GM21619 (cell line): ENCODE results near the gene YPEL1.
"Not testable (repeated sequence)": the region's sequence is repeated elsewhere in the genome, so short reads cannot be mapped to it uniquely, and the experiment has no call there.

Experiments
- ATAC-seq: cut with Tn5 transposase; IDR thresholded peaks from one replicate; pipeline ENCODE4 v1.9.1; 2021; ENCODE audit not compliant: unreplicated experiment

YPEL1 gene

GRCh38 chr22:21754523-21754922, 18.9 kb upstream of the YPEL1 start:
- no peak for ATAC-seq

DNA sequence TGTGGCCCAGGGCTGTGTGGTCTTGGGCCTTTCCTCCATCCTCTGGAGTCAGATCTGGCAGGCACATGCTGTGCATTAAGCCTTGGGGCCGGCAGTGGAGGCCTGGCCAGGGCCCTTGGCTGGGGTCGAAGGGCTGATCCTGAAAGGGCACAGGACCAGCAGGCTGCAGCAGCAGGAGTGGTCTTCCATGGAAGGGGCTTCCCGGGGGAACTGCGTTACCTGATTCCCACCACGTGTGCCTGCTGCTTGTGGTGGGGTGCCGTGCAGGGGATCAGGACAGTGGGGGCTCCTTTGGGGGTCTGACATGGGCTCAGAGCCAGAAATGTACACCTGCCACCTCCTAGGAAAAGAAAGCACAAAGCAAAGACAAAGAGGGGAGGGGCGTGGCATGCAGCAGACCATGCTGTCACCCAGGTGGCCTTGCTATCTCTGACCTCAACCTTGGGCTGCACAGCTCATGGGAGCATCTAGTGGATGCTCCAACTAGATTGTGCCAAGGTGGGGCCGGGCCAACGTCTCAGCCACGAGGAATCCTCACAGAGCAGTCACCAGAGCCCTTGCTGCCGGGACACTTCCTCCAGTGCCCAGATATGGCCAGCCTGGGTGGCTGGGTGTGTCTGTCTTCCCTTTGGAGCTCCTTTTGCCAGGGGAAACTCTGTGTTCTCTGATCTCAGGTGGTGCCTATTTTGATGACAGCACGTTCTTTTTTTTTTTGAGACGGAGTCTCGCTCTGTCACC, 17.9 kb upstream of the YPEL1 start:
- no peak for ATAC-seq

DNA sequence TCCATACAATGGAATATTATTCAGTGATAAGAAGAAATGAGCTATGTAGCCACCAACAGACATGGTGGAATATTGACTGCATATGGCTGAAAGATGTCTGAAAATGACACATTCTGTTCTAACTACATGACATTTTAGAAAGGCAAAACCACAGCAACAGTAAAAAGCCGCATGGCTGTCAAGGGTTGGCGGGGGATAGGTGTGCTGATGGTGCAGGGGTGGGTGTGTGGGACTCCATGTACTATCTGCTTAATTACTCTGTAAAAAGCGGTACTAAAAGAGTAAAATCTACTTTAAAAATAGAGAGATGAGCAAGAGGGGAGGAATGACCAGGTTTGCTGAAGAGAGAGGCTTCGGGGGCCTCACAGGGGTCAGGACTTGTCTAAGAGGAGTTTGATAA, 16.7 kb upstream of the YPEL1 start:
- ATAC-seq = no peak

GRCh38 chr22:21745948-21746347, 10.4 kb upstream of the YPEL1 start:
- no peak for ATAC-seq

GRCh38 chr22:21744917-21745316, 9.3 kb upstream of the YPEL1 start:
- not testable (repeated sequence) for ATAC-seq

GRCh38 chr22:21741790-21742189, 6.2 kb upstream of the YPEL1 start:
- no peak for ATAC-seq

GRCh38 chr22:21741059-21741458, 5.5 kb upstream of the YPEL1 start:
- ATAC-seq = no peak

DNA sequence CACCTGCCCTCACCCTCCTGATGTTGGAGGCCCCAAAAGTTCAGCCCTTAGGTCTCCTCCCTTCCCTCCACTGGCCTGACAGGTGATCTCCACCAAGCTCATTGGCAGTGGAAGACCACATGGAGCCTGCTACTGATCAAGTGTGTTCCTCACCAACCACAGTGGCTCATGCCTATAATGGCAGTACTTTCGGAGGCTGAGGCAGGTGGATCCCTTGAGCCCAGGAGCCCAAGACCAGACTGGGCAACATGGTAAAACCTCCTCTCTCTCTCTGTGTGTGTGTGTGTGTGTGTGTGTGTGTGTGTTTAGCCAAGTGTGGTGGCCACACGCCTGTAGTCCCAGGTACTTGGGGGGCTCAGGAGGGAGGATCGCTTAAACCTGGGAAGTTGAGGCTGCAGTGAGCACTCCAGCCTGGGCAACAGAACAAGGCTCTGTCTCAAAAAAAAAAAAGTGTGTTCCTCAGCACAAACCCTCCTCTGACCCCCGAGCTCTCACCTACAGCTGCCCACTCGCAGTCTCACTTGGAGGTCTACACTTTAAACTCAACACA, 4.3 kb upstream of the YPEL1 start:
- ATAC-seq = no peak

DNA sequence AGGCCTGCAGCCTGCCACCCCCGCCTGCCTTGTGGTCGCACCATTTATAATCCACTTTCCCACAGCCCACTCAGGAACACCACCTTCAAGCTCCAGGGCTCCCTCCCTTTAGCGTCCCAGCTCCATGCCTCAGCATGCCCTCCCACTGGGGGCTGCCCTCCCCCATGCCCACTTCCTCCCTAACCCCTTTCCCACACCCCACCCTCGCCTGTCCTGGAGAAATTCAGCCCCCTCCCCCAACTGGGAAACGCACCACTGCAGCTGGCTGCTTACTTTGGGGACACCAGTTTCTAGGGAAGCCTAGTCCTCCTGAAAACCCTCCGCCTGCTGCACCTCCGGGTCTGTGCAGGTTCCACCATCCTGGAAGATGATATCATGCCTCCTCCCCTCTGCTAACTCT, 3.4 kb upstream of the YPEL1 start:
- ATAC-seq = no peak

- ATAC-seq = no peak
These were observed 2.5 kb upstream of the YPEL1 start for GRCh38 chr22:21738081-21738480.

- ATAC-seq = no peak
These were observed 1.4 kb upstream of the YPEL1 start for GRCh38 chr22:21736948-21737347.

DNA sequence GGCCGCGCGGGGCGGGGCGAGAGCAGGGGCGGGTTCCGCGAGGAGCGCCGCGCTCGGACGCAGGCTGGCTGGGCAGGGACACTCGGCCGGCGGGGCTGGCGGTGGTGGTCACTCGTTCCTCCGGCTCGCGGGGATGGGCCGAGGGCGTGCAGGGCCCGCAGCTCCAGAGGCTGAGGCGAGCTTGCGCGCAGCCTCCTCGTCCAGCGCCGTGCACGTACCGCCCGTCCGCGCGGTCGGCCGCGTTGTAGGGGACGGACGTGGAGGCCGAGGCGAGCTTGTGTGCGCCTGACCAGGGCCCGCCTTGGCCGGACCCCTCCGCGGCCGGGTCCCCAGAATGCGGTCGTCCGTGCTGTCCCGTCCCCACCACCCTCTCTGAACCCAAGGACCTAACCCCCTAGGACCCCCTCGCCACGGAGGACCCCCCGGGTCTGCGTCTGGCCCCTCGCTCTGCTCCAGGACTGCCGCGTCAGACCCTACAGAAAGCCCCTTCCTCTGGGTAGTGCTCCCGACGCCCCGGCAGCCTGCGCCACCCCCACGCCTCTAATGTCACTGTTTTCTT, 569 bp upstream of the YPEL1 start:
- no peak for ATAC-seq

DNA sequence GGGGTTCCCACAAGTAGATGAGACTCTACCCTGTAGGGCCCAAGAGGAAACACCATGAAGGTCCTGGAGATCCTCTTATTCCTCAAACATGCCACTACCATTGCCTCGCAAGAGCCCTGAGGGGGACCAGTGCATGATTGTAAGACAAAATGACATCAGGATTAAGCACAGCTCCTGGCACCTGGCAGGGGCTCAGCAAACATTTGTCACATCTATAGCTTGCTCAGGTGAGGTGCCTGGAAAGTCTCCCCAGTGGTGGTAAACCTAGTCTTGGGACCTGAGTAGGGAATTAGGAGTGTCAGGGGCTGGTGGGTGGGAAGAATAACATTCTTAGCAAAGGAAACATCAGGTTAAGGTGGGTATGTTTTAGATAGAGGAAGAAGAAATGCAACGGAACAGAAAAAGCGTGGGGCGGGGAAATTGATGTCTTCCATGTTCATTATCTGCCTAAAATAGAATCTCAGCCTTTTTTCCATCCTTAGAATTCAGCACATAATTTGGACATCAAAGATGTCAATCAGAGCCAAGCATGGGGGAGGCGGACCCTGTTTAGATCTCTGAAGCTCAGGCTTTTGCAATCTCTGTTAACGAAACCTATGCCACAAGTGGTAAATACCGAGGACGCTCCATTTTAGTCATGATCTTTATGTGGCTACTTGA, 924 bp downstream of the YPEL1 start:
- no peak for ATAC-seq

- ATAC-seq = no peak
These were observed 4.1 kb downstream of the YPEL1 start for GRCh38 chr22:21731503-21731902.

DNA sequence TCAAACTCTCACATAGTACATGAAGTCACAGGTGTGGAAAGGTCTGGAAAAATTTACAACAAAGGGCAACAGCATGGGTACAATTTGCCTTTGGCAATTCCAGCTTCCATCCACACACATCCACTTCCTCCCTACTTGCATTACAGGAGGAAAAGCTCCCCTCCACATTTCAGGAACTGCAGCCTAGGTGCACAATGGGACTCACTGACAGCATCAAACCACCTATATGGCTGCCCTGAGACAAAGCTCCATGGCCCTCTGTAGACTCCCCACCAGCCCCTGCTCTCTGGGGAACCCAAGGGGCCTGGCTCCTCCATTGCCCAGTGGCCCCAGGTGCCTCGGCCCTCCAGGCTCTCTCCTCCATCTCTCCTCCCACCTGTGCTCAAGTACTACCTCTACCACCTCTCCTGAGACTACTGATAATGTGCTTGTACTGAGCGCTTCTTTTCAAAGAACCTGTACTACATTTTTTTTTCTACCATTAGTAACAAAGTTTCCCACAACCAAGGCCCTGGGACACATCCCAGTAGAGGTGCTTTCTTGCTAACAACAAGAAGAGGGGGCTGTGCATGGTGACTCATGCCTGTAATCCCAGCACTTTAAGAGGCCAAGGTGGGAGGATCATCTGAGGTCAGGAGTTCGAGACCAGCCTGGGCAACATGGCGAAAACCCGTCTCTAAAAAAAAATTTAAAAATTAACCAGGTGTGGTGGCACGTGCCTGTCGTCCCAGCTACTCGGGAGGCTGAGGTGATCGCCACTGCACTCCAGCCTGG, 4.9 kb downstream of the YPEL1 start:
- ATAC-seq = no peak

DNA sequence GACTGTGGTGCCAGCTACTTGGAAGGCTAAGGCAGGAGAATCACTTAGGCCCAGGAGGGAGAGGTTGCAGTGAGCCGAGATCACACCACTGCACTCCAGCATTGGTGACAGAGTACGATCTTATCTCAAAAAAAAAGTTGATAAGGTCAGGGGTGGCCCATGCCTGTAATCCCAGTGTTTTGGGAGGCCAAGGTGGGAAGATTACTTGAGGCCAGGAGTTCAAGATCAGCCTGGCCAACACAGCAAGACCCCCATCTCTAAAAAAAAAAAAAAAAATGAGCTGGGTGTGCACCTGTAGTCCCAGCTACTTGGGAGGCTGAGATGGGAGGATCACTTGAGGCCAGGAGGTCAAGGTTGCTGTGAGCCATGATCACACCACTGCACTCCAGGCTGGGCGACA, 6.4 kb downstream of the YPEL1 start:
- not testable (repeated sequence) for ATAC-seq

- ATAC-seq = no peak
These were observed 7.3 kb downstream of the YPEL1 start for GRCh38 chr22:21728270-21728669.

GRCh38 chr22:21727768-21728167, 7.8 kb downstream of the YPEL1 start:
- ATAC-seq = no peak

- no peak for ATAC-seq
These were observed 8.4 kb downstream of the YPEL1 start for GRCh38 chr22:21727159-21727558.

GRCh38 chr22:21726650-21727049, 8.9 kb downstream of the YPEL1 start:
- ATAC-seq = no peak

DNA sequence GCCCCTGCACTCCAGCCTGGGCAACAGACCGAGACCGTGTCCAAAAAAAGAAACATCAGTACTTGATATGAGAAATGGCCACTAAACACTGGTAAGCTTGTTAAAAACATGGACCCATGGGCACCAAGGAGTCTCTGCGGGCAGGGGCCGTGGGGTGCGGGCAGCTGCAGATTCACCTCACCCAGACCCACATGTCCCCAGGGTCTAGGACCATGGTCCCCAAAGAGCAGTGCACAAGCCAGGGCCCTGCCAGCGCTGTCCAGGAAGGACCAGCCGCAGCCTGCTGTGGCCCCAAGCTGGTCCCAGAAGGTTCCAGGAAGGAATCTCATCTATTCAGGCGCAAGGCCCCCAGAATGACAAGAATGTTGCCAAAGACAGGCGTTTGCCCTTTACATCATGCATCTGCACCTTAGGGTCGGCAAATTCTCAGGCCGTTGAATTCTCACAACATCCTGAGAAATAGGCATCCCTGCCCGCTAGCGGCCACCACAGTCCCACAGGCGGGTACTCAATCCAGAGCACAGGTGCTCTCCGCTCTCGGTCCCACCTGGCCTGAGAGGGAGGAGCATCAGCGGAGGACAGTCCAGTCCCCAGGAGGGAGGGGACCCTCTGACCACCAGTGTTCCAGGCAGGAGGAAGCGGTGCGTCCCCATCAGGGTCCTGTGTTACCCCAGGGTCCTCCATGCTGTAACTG, 9.5 kb downstream of the YPEL1 start:
- no peak for ATAC-seq
